Skeletal muscle satellite cell (primary cell): ENCODE measurements around the gene MYH9.
A peak's percentile ranks its signal among the peaks of the same experiment; 100 is the strongest.

Experiments used
- H3K27me3 ChIP-seq: 2 replicates; pipeline ENCODE4 v1.7.0; 2013; ENCODE audit warnings: low read length; ENCODE audit not compliant: control insufficient read depth, insufficient read depth
- H3K36me3 ChIP-seq: 2 replicates; pipeline ENCODE4 v1.7.0; 2013; ENCODE audit warnings: mild to moderate bottlenecking, control low read depth, low read length; ENCODE audit not compliant: insufficient read depth
- H3K4me1 ChIP-seq: 2 replicates; pipeline ENCODE4 v1.7.0; 2013; ENCODE audit warnings: low read length; ENCODE audit not compliant: control insufficient read depth, insufficient read depth
- H3K4me2 ChIP-seq: 2 replicates; pipeline ENCODE4 v1.7.0; 2013; ENCODE audit warnings: mild to moderate bottlenecking, low read length
- H3K4me3 ChIP-seq: 2 replicates; pipeline ENCODE4 v1.7.0; 2013; ENCODE audit warnings: low read length
- H3K9ac ChIP-seq: 2 replicates; pipeline ENCODE4 v1.7.0; 2013; ENCODE audit warnings: mild to moderate bottlenecking, low read depth, low read length, moderate library complexity
- H3K9me3 ChIP-seq: replicated peaks from 2 replicates; pipeline ENCODE4 v1.7.0; 2013; ENCODE audit warnings: mild to moderate bottlenecking, control low read depth, low read length

Gene MYH9

GRCh38 chr22:36360011-36360410 lies 27.8 kb downstream of the MYH9 start:
- Histone ChIP-seq H3K27me3 (no peaks in the 10 kb centered on the region), H3K36me3 (peaks cover 49% of the 10 kb centered on the region), H3K4me1 (peaks cover 90% of the 10 kb centered on the region), H3K4me3 (no peak overlapping the region), H3K4me2 (no peak overlapping the region), H3K9me3 (no peaks in the 10 kb centered on the region), H3K9ac (no peak overlapping the region)

GRCh38 chr22:36359470-36359996 lies 28.2 kb downstream of the MYH9 start:
- no peak overlapping the region for H3K9ac ChIP-seq
- H3K9me3 ChIP-seq = no peaks in the 10 kb centered on the region
- peaks cover 92% of the 10 kb centered on the region for H3K4me1 ChIP-seq
- no peak overlapping the region for H3K4me3 ChIP-seq
- peak overlapping the region; percentile 65 for H3K4me2 ChIP-seq
- H3K27me3 ChIP-seq = no peaks in the 10 kb centered on the region
- H3K36me3 ChIP-seq = peaks cover 48% of the 10 kb centered on the region

- Histone ChIP-seq H3K27me3 (no peaks in the 10 kb centered on the region), H3K9ac (peak overlapping the region; percentile 34)
These were observed 29.0 kb downstream of the MYH9 start for GRCh38 chr22:36358533-36359469.

GRCh38 chr22:36356708-36357624 lies 30.8 kb downstream of the MYH9 start:
- H3K9ac ChIP-seq = peak overlapping the region; percentile 59
- H3K4me3 ChIP-seq = no peak overlapping the region
- H3K27me3 ChIP-seq = no peaks in the 10 kb centered on the region
- peaks cover 88% of the 10 kb centered on the region for H3K4me1 ChIP-seq
- peaks cover 31% of the 10 kb centered on the region for H3K36me3 ChIP-seq
- H3K4me2 ChIP-seq = peak overlapping the region; percentile 40
- H3K9me3 ChIP-seq = no peaks in the 10 kb centered on the region

More at GRCh38 chr22:36358533-36359469, 29.0 kb downstream of the MYH9 start:
- H3K4me3 ChIP-seq = no peak overlapping the region
- peaks cover 42% of the 10 kb centered on the region for H3K36me3 ChIP-seq
- H3K9me3 ChIP-seq = no peaks in the 10 kb centered on the region
- peak overlapping the region; percentile 65 for H3K4me2 ChIP-seq
- H3K4me1 ChIP-seq = peaks cover 91% of the 10 kb centered on the region

GRCh38 chr22:36355894-36356293 lies 31.9 kb downstream of the MYH9 start:
- Histone ChIP-seq H3K9ac (peak overlapping the region; percentile 63), H3K4me3 (no peak overlapping the region), H3K36me3 (peaks cover 35% of the 10 kb centered on the region), H3K27me3 (no peaks in the 10 kb centered on the region), H3K4me1 (peaks cover 89% of the 10 kb centered on the region), H3K4me2 (peak overlapping the region; percentile 63), H3K9me3 (no peaks in the 10 kb centered on the region)

- peak overlapping the region; percentile 63 for H3K4me2 ChIP-seq
- H3K4me1 ChIP-seq = peaks cover 91% of the 10 kb centered on the region
- H3K9ac ChIP-seq = peak overlapping the region; percentile 63
- peak overlapping the region; percentile 8 for H3K4me3 ChIP-seq
- no peaks in the 10 kb centered on the region for H3K9me3 ChIP-seq
- H3K36me3 ChIP-seq = peaks cover 36% of the 10 kb centered on the region
- no peaks in the 10 kb centered on the region for H3K27me3 ChIP-seq
These were observed 32.4 kb downstream of the MYH9 start for GRCh38 chr22:36355362-36355761.

- Histone ChIP-seq H3K4me1 (peaks cover 79% of the 10 kb centered on the region), H3K27me3 (no peaks in the 10 kb centered on the region), H3K9me3 (no peaks in the 10 kb centered on the region), H3K9ac (peak overlapping the region; percentile 72), H3K4me3 (peak overlapping the region; percentile 56), H3K4me2 (peak overlapping the region; percentile 71), H3K36me3 (peaks cover 34% of the 10 kb centered on the region)
These were observed 34.8 kb downstream of the MYH9 start for GRCh38 chr22:36352803-36353507.

- H3K4me1 ChIP-seq = peaks cover 71% of the 10 kb centered on the region
- peak overlapping the region; percentile 71 for H3K4me2 ChIP-seq
- H3K9me3 ChIP-seq = no peaks in the 10 kb centered on the region
- peak overlapping the region; percentile 56 for H3K4me3 ChIP-seq
- H3K27me3 ChIP-seq = no peaks in the 10 kb centered on the region
- peak overlapping the region; percentile 72 for H3K9ac ChIP-seq
- peaks cover 36% of the 10 kb centered on the region for H3K36me3 ChIP-seq
These were observed 35.6 kb downstream of the MYH9 start for GRCh38 chr22:36351921-36352802.

- H3K36me3 ChIP-seq = peaks cover 41% of the 10 kb centered on the region
- H3K9ac ChIP-seq = peak overlapping the region; percentile 72
- peak overlapping the region; percentile 71 for H3K4me2 ChIP-seq
- H3K4me1 ChIP-seq = peaks cover 61% of the 10 kb centered on the region
- H3K4me3 ChIP-seq = peak overlapping the region; percentile 24
- no peaks in the 10 kb centered on the region for H3K9me3 ChIP-seq
- H3K27me3 ChIP-seq = no peaks in the 10 kb centered on the region
These were observed 36.8 kb downstream of the MYH9 start for GRCh38 chr22:36350751-36351594.
